Stimulated activated CD8-positive, alpha-beta memory T cell treated with anti-CD3 and anti-CD28 coated beads, Interleukin-12 subunit alpha, Interleukin-12 subunit beta, amount 100 ng/mL, for 4 hours (primary cell): ENCODE data around the gene LRRC25.

Experiments used
- DNase-seq: peaks from one replicate; pipeline ENCODE4 v3.0.0-alpha.2; 2020; ENCODE audit warnings: low read depth

The LRRC25 gene

GRCh38 chr19:18345296-18345695 is 52.1 kb downstream of the LRRC25 start:
- no peak for DNase-seq

GRCh38 chr19:18344582-18344950 is 52.9 kb downstream of the LRRC25 start:
- DNase-seq = no peak

GRCh38 chr19:18342090-18342632 is 55.3 kb downstream of the LRRC25 start:
- no peak for DNase-seq
